Measurements from ENCODE around the gene AMFR. TPM values are rescaled to one million over a fixed set of nuclear protein-coding genes. Genes with fewer than 3 reads are reported as not detected.
A peak's percentile ranks its signal among the peaks of the same experiment; 100 is the strongest.

AMFR gene
- total and polyA plus RNA-seq, 8 donors: 64.2 to 88.5 (median 69.7) TPM

DNA sequence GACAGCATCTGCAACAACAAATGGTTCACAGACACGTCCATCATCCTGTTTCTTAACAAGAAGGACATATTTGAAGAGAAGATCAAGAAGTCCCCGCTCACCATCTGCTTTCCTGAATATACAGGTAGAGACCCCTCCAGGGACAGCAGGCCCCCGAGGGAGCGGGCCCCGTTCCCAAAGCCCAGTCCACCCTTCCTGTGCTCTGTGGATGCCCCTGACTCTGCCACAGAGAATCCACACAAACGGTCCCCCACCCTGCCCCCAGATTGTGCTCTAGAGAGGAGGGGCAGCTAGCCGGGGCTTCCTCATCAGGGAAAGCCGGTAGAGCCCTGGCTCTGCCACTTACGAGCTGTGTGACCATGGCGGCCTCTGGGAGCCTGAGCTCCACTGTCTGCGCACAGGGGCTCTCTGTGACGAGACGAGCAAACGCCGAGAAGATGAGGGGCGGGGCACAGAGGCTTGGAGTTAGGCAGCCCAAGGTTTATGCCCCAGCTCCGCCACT, 84.4 kb downstream of the AMFR start:
- DNase-seq (peak in 1 of 4 donors; percentile 50), ATAC-seq (no peak)
- intact Hi-C loops (cut with DNase I): no loop called here
- no peaks in the 10 kb centered on the region for H3K9me3 ChIP-seq
- H3K4me1 ChIP-seq: no peaks in the 10 kb centered on the region
- no peak overlapping the region for H3K4me3 ChIP-seq
- no peaks in the 10 kb centered on the region for H3K27me3 ChIP-seq
- no peak overlapping the region for H3K27ac ChIP-seq
- TF ChIP-seq, protein P1, sequence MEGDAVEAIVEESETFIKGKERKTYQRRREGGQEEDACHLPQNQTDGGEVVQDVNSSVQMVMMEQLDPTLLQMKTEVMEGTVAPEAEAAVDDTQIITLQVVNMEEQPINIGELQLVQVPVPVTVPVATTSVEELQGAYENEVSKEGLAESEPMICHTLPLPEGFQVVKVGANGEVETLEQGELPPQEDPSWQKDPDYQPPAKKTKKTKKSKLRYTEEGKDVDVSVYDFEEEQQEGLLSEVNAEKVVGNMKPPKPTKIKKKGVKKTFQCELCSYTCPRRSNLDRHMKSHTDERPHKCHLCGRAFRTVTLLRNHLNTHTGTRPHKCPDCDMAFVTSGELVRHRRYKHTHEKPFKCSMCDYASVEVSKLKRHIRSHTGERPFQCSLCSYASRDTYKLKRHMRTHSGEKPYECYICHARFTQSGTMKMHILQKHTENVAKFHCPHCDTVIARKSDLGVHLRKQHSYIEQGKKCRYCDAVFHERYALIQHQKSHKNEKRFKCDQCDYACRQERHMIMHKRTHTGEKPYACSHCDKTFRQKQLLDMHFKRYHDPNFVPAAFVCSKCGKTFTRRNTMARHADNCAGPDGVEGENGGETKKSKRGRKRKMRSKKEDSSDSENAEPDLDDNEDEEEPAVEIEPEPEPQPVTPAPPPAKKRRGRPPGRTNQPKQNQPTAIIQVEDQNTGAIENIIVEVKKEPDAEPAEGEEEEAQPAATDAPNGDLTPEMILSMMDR (IDR thresholded peaks at IDR 0.05): no peak
- H3K36me3 ChIP-seq: no peaks in the 10 kb centered on the region

DNA sequence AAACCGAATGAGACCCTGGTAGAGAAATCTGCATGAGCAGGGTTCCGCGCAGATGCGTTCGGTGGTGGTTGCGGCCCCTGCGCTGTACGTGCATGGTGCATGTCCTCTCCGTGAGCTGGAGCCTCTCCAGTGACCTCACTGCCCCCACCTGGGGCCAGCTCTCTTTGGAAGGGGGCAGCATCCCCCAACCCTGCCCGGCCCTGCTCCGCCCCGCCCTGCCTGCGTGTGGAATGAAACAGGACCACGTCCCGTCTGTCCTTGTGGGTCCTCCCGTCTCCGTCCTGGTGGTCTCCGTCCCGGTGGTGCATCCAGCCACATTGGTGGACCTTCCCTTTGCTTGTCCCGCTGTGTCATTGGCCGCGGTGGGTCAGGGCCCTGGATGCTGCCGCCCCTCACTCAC, 84.9 kb downstream of the AMFR start:
- H3K27ac ChIP-seq: no peak overlapping the region
- H3K27me3 ChIP-seq: no peaks in the 10 kb centered on the region
- no peak for ATAC-seq
- peak in 1 of 4 donors; percentile 76 for DNase-seq
- H3K4me3 ChIP-seq: no peak overlapping the region
- intact Hi-C loops (cut with DNase I): no loop called here
- H3K4me1 ChIP-seq: no peaks in the 10 kb centered on the region
- H3K36me3 ChIP-seq: no peaks in the 10 kb centered on the region
- TF ChIP-seq, protein P1 (IDR thresholded peaks at IDR 0.05): no peak
- no peaks in the 10 kb centered on the region for H3K9me3 ChIP-seq

DNA sequence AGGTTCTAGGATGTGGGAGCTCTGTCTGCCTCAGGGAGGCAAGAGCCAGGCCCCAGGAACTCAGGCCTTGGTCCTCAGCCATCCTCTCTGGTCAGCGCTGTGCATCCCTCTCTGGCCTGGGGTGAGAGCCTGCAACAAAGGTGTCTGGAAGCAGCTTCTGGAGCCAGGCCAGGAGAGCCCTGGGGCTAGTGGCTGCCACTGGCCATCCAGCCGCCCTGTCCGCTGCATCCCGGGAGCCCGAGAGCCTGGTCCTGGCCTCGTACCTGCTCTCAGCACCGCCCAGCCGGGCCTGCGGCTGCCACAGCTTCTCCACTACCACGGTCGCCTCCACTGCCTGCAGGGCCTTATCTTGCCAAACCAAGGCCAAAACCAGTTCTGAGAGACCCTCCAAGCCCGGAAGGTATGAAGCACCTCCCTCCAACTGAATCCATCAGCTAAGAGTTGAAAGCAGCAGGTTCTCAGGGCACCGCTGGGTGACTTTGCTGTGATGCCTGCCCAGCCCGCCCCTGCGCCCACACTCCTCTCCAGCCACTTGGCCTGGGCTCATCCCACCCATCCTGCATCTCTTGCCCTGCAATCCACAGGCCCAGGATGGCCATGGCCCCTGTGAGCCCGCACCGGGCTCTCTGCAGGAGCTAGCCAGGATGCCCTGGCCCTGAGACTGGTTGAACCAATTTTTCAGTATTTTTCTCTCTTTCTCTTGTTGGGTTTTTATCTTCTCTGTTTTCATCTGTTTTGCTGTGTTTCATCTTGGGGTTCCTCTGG, 85.7 kb downstream of the AMFR start:
- intact Hi-C loops (cut with DNase I): no loop called here
- no peak overlapping the region for H3K4me3 ChIP-seq
- DNase-seq (peak in 1 of 4 donors; percentile 57), ATAC-seq (no peak)
- H3K27me3 ChIP-seq: no peaks in the 10 kb centered on the region
- H3K27ac ChIP-seq: no peak overlapping the region
- TF ChIP-seq, protein P1 (IDR thresholded peaks at IDR 0.05): no peak
- H3K36me3 ChIP-seq: no peaks in the 10 kb centered on the region
- no peaks in the 10 kb centered on the region for H3K4me1 ChIP-seq
- no peaks in the 10 kb centered on the region for H3K9me3 ChIP-seq

DNA sequence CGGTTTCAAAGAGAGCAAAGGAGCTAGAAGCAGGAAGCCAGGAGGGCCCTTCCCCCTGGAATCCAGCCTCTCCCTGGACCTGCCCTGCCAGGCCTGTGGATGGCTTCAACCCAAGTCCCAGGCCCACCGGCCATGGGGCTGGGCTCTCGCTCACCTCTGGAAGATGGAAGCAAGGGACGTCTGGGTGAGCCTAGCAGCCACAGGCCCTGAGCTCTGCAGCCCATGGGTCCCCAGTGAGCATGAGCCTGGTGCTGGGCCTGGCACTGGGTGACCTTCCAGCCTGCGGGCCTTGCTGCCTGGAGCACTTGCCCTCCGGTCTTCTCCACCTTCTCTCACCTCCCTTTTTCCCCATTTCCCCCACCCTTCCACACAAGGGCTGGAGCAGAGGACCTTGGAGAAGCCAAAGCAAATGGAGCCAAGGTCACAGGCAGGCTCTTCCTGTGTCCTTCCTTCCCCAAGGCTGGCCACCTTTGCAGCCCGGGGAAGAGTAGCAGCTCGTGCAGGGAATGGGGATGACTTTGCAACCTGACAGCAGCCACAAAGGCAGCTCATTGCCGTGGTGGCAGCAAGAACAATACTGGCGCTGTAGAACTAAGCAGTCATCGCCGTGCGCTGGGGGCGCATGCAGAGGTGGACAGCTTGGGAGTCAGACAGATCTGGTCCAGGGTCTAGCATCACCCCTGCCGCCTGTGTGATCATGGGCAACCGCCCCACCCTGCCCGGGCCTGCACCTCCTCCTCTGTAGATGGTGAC, 86.6 kb downstream of the AMFR start:
- Histone ChIP-seq H3K27me3 (no peaks in the 10 kb centered on the region), H3K27ac (no peak overlapping the region), H3K9me3 (no peaks in the 10 kb centered on the region), H3K36me3 (no peaks in the 10 kb centered on the region), H3K4me3 (no peak overlapping the region), H3K4me1 (no peaks in the 10 kb centered on the region)
- TF ChIP-seq, protein P1 (IDR thresholded peaks at IDR 0.05): no peak
- DNase-seq (peak in 1 of 4 donors; percentile 72), ATAC-seq (no peak)
- intact Hi-C loops (cut with DNase I): no loop called here

DNA sequence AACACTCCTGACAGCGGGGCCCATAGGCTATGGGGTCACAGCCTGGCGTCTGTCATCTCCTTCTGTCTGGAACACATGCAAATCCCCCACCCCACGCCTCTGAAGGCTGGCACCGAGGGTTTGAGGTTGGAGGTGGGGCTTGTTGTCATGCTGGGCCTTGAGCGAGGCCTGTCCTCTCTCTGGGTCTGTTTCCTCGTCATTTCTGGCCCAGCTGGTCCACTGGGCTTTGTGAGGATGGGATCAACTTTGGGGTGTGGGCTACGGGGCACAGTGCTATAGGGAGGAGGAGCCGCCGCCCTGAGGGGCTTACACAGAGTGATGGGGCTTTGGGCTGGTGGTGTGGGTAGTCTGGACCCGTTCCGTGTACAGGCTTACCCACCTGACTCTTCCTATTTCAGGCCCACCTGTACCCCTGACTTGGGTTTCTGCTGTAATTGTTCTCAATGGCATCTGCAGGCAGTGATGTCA, 87.5 kb downstream of the AMFR start:
- no peak for DNase-seq
- ATAC-seq: no peak
- H3K4me3 ChIP-seq: no peak overlapping the region
- H3K27me3 ChIP-seq: no peaks in the 10 kb centered on the region
- no peaks in the 10 kb centered on the region for H3K9me3 ChIP-seq
- H3K36me3 ChIP-seq: no peaks in the 10 kb centered on the region
- TF ChIP-seq, protein P1 (IDR thresholded peaks at IDR 0.05): no peak
- intact Hi-C loops (cut with DNase I): no loop called here
- no peak overlapping the region for H3K27ac ChIP-seq
- H3K4me1 ChIP-seq: no peaks in the 10 kb centered on the region

All from left lung (tissue), 10 donors.